K562 (cell line): ENCODE measurements around the gene UNC80. TPM values are rescaled to one million over a fixed set of nuclear protein-coding genes. Genes with fewer than 3 reads are reported as not detected.

ENCODE experiments used
- ARHGAP35 ChIP-seq: fragments of 450-650 bp; IDR thresholded peaks from 2 replicates; pipeline ENCODE4 v1.6.1; 2018; ENCODE audit not compliant: partially characterized antibody
- BRF1 ChIP-seq: IDR thresholded peaks from 3 replicates; pipeline ENCODE4 v1.6.1; 2011; ENCODE audit warnings: borderline replicate concordance, mild to moderate bottlenecking; ENCODE audit not compliant: insufficient read length; ENCODE audit errors: extremely low read depth
- SRSF9 ChIP-seq: fragments of 200-400 bp; formaldehyde crosslinking; IDR thresholded peaks from 2 replicates; pipeline ENCODE4 v1.6.1; 2017; ENCODE audit warnings: low read depth, low read length, borderline replicate concordance
- polyA plus RNA-seq, 8 experiments: library from polyadenylated mRNA; depleted of rRNA in 4 of 8; stranded (reverse) in 5 of 8; unstranded in 3 of 8; fragments of >200 nt; fragmentation: Nextera tagmentation in 2 of 8; fragmentation: Illumina TruSeq in 1 of 8; extraction: Ambion mirVana in 2 of 8; extraction: Trizol in 1 of 8; gene quantifications; 2 replicates each; pipeline versions ENCODE4 v1.2.1 to v1.2.3, GENCODE V29; 2011 to 2014; ENCODE audit warnings: inconsistent platforms in 1 of 8, missing spikeins in 1 of 8
- total RNA-seq, 7 experiments: library from RNA; depleted of rRNA in 6 of 7; stranded (reverse); fragments of >200 nt in 6 of 7; fragmentation: Illumina TruSeq in 2 of 7; extraction: Trizol in 2 of 7; gene quantifications; 2 replicates each; pipeline versions ENCODE4 v1.2.1 to v1.2.3, GENCODE V29; 2011 to 2021; ENCODE audit warnings: low replicate concordance in 1 of 7
- TF ChIP-seq, protein P1 (sequence below): IDR thresholded peaks from 2 replicates; pipeline ENCODE4 v1.6.1; 2012; ENCODE audit warnings: low read depth, low read length, improper control_type of control experiment, borderline replicate concordance
- TF ChIP-seq, protein P2 (sequence below): fragments of 250-450 bp; sonication (Bioruptor Pico); IDR thresholded peaks from 2 replicates; pipeline ENCODE4 v1.8.0; 2021; ENCODE audit warnings: moderate library complexity, mild to moderate bottlenecking, inconsistent platforms
- TF ChIP-seq, protein P3 (sequence below): fragments of 450-650 bp; IDR thresholded peaks from 2 replicates; pipeline ENCODE4 v1.7.0; 2016; ENCODE audit warnings: borderline replicate concordance
- TF ChIP-seq, protein P4 (sequence below): fragments of 450-650 bp; IDR thresholded peaks from 2 replicates; pipeline ENCODE4 v1.6.1; 2016; ENCODE audit warnings: low read depth, mild to moderate bottlenecking, moderate library complexity
- TF ChIP-seq, protein P5 (sequence below): fragments of 250-450 bp; sonication (Bioruptor Pico); IDR thresholded peaks from 2 replicates; pipeline ENCODE4 v1.5.0; 2021; ENCODE audit warnings: mild to moderate bottlenecking, borderline replicate concordance

Gene UNC80
- total and polyA plus RNA-seq, 9 of the 15 experiments (the other 6 are each of a cell fraction or from before 2014, with no cell fraction given), result under 0.01 to 0.04 (median 0.01) TPM; not detected in 5

DNA sequence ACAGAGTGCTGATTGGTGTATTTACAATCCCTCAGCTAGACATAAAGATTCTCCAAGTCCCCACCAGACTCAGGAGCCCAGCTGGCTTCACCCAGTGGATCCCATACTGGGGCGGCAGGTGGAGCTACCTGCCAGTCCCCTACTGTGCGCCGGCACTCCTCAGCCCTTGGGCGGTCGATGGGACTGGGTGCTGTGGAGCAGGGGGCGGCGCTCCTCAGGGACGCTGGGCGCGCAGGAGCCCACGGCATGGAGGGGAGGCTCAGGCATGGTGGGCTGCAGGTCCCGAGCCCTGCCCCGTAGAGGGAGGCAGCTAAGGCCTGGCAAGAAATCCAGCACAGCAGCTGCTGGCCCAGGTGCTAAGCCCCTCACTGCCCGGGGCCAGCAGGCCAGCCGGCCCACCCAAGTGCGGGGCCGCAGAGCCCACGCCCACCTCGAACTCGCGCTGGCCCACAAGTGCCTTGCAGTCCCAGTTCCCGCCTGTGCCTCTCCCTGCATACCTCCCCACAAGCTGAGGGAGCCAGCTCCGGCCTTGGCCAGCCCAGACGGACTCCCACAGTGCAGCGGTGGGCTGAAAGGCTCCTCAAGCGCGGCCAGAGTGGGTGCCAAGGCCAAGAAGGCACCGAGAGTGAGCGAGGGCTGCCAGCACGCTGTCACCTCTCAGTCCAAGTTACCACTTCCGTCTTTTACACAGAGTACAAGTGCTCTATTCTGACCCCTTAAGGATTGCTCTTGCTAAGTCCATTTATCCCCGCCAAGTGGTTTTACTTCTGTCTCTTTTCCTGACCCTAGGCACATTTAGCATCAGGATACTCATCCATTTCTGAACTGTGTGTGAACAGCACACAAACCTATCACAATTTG, 229.1 kb downstream of the UNC80 start (continued):
- TF ChIP-seq, protein P1, sequence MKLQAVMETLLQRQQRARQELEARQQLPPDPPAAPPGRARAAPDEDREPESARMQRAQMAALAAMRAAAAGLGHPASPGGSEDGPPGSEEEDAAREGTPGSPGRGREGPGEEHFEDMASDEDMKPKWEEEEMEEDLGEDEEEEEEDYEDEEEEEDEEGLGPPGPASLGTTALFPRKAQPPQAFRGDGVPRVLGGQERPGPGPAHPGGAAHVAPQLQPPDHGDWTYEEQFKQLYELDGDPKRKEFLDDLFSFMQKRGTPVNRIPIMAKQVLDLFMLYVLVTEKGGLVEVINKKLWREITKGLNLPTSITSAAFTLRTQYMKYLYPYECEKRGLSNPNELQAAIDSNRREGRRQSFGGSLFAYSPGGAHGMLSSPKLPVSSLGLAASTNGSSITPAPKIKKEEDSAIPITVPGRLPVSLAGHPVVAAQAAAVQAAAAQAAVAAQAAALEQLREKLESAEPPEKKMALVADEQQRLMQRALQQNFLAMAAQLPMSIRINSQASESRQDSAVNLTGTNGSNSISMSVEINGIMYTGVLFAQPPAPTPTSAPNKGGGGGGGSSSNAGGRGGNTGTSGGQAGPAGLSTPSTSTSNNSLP, result no peak
- TF ChIP-seq BRF1 (no peak), SRSF9 (no peak), ARHGAP35 (no peak)
- TF ChIP-seq, protein P2, sequence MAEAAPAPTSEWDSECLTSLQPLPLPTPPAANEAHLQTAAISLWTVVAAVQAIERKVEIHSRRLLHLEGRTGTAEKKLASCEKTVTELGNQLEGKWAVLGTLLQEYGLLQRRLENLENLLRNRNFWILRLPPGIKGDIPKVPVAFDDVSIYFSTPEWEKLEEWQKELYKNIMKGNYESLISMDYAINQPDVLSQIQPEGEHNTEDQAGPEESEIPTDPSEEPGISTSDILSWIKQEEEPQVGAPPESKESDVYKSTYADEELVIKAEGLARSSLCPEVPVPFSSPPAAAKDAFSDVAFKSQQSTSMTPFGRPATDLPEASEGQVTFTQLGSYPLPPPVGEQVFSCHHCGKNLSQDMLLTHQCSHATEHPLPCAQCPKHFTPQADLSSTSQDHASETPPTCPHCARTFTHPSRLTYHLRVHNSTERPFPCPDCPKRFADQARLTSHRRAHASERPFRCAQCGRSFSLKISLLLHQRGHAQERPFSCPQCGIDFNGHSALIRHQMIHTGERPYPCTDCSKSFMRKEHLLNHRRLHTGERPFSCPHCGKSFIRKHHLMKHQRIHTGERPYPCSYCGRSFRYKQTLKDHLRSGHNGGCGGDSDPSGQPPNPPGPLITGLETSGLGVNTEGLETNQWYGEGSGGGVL, result no peak
- TF ChIP-seq, protein P3, sequence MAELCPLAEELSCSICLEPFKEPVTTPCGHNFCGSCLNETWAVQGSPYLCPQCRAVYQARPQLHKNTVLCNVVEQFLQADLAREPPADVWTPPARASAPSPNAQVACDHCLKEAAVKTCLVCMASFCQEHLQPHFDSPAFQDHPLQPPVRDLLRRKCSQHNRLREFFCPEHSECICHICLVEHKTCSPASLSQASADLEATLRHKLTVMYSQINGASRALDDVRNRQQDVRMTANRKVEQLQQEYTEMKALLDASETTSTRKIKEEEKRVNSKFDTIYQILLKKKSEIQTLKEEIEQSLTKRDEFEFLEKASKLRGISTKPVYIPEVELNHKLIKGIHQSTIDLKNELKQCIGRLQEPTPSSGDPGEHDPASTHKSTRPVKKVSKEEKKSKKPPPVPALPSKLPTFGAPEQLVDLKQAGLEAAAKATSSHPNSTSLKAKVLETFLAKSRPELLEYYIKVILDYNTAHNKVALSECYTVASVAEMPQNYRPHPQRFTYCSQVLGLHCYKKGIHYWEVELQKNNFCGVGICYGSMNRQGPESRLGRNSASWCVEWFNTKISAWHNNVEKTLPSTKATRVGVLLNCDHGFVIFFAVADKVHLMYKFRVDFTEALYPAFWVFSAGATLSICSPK, result no peak
- TF ChIP-seq, protein P4, sequence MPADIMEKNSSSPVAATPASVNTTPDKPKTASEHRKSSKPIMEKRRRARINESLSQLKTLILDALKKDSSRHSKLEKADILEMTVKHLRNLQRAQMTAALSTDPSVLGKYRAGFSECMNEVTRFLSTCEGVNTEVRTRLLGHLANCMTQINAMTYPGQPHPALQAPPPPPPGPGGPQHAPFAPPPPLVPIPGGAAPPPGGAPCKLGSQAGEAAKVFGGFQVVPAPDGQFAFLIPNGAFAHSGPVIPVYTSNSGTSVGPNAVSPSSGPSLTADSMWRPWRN, result no peak
- TF ChIP-seq, protein P5, sequence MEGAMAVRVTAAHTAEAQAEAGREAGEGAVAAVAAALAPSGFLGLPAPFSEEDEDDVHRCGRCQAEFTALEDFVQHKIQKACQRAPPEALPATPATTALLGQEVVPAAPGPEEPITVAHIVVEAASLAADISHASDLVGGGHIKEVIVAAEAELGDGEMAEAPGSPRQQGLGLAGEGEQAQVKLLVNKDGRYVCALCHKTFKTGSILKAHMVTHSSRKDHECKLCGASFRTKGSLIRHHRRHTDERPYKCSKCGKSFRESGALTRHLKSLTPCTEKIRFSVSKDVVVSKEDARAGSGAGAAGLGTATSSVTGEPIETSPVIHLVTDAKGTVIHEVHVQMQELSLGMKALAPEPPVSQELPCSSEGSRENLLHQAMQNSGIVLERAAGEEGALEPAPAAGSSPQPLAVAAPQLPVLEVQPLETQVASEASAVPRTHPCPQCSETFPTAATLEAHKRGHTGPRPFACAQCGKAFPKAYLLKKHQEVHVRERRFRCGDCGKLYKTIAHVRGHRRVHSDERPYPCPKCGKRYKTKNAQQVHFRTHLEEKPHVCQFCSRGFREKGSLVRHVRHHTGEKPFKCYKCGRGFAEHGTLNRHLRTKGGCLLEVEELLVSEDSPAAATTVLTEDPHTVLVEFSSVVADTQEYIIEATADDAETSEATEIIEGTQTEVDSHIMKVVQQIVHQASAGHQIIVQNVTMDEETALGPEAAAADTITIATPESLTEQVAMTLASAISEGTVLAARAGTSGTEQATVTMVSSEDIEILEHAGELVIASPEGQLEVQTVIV (CRISPR knock-in tag), result no peak
